GM19438 (cell line): ENCODE data around the gene C1orf116.

ENCODE experiments used
- ATAC-seq: cut with Tn5 transposase; IDR thresholded peaks from one replicate; pipeline ENCODE4 v1.9.1; 2021; ENCODE audit warnings: low read depth; ENCODE audit not compliant: unreplicated experiment

Gene C1orf116

GRCh38 chr1:207001492-207002245, 30.9 kb downstream of the C1orf116 start:
- ATAC-seq: no peak

- ATAC-seq: no peak
These were observed 31.8 kb downstream of the C1orf116 start for GRCh38 chr1:207000651-207001291.

GRCh38 chr1:206998816-206999215, 33.7 kb downstream of the C1orf116 start:
- ATAC-seq: no peak

- no peak for ATAC-seq
These were observed 39.8 kb downstream of the C1orf116 start for GRCh38 chr1:206992790-206993189.

GRCh38 chr1:206987873-206988272, 44.7 kb downstream of the C1orf116 start:
- ATAC-seq: no peak

GRCh38 chr1:206986885-206987284, 45.7 kb downstream of the C1orf116 start:
- ATAC-seq: no peak

- ATAC-seq: no peak
These were observed 46.2 kb downstream of the C1orf116 start for GRCh38 chr1:206986402-206986801.

- no peak for ATAC-seq
These were observed 47.3 kb downstream of the C1orf116 start for GRCh38 chr1:206985162-206985749.

- ATAC-seq: no peak
These were observed 50.3 kb downstream of the C1orf116 start for GRCh38 chr1:206982216-206982615.

- ATAC-seq: no peak
These were observed 53.0 kb downstream of the C1orf116 start for GRCh38 chr1:206979379-206980043.

GRCh38 chr1:206978259-206978658, 54.3 kb downstream of the C1orf116 start:
- no peak for ATAC-seq

GRCh38 chr1:206975306-206975705, 57.2 kb downstream of the C1orf116 start:
- ATAC-seq: no peak

- no peak for ATAC-seq
These were observed 58.4 kb downstream of the C1orf116 start for GRCh38 chr1:206974140-206974539.

- ATAC-seq: no peak
These were observed 59.8 kb downstream of the C1orf116 start for GRCh38 chr1:206972728-206973127.

GRCh38 chr1:206971029-206971655, 61.4 kb downstream of the C1orf116 start:
- no peak for ATAC-seq

- ATAC-seq: no peak
These were observed 62.1 kb downstream of the C1orf116 start, which contains the start of gene FCAMR for GRCh38 chr1:206970446-206970845. TSS of gene FCAMR (minus strand) at chr1:206970460. CDS start at chr1:206970125, 335 bp downstream.

GRCh38 chr1:206969090-206969489, 63.5 kb downstream of the C1orf116 start:
- no peak for ATAC-seq
